Measurements from ENCODE around the gene MAPK9.

Gene MAPK9

GRCh38 chr5:180274695-180275094 lies 17.2 kb downstream of the MAPK9 start:
- Histone ChIP-seq H3K36me3 (ENCODE audit: control insufficient read depth, insufficient read depth, low read length) (peaks cover 76% of the 10 kb centered on the region), H3K4me1 (ENCODE audit: control insufficient read depth, insufficient read depth, low read length) (no peaks in the 10 kb centered on the region), H3K9me3 (ENCODE audit: control insufficient read depth, insufficient read depth, low read depth, low read length) (peaks cover 49% of the 10 kb centered on the region), H3K27ac (ENCODE audit: low read depth, low read length) (no peak overlapping the region), H3K9ac (ENCODE audit: low read length) (no peak overlapping the region), H3K27me3 (ENCODE audit: control insufficient read depth, insufficient read depth, low read length) (no peaks in the 10 kb centered on the region), H3K4me3 (ENCODE audit: low read depth, low read length) (no peak overlapping the region)

GRCh38 chr5:180271221-180271620 lies 20.7 kb downstream of the MAPK9 start:
- Histone ChIP-seq H3K36me3 (ENCODE audit: control insufficient read depth, insufficient read depth, low read length) (peaks cover 78% of the 10 kb centered on the region), H3K4me3 (ENCODE audit: low read depth, low read length) (no peak overlapping the region), H3K4me1 (ENCODE audit: control insufficient read depth, insufficient read depth, low read length) (no peaks in the 10 kb centered on the region), H3K9ac (ENCODE audit: low read length) (no peak overlapping the region), H3K27ac (ENCODE audit: low read depth, low read length) (no peak overlapping the region), H3K27me3 (ENCODE audit: control insufficient read depth, insufficient read depth, low read length) (no peaks in the 10 kb centered on the region), H3K9me3 (ENCODE audit: control insufficient read depth, insufficient read depth, low read depth, low read length) (peaks cover 50% of the 10 kb centered on the region)

- H3K27ac ChIP-seq (ENCODE audit: low read depth, low read length), result no peak overlapping the region
- no peak overlapping the region for H3K4me3 ChIP-seq (ENCODE audit: low read depth, low read length)
- H3K4me1 ChIP-seq (ENCODE audit: control insufficient read depth, insufficient read depth, low read length), result no peaks in the 10 kb centered on the region
- H3K9ac ChIP-seq (ENCODE audit: low read length), result no peak overlapping the region
- no peaks in the 10 kb centered on the region for H3K27me3 ChIP-seq (ENCODE audit: control insufficient read depth, insufficient read depth, low read length)
- peaks cover 91% of the 10 kb centered on the region for H3K9me3 ChIP-seq (ENCODE audit: control insufficient read depth, insufficient read depth, low read depth, low read length)
- peaks cover 87% of the 10 kb centered on the region for H3K36me3 ChIP-seq (ENCODE audit: control insufficient read depth, insufficient read depth, low read length)
These were observed 32.6 kb downstream of the MAPK9 start for GRCh38 chr5:180259260-180259611.

- Histone ChIP-seq H3K9ac (ENCODE audit: low read length) (no peak overlapping the region), H3K4me3 (ENCODE audit: low read depth, low read length) (no peak overlapping the region), H3K27ac (ENCODE audit: low read depth, low read length) (no peak overlapping the region), H3K27me3 (ENCODE audit: control insufficient read depth, insufficient read depth, low read length) (no peaks in the 10 kb centered on the region), H3K9me3 (ENCODE audit: control insufficient read depth, insufficient read depth, low read depth, low read length) (peaks cover 86% of the 10 kb centered on the region), H3K4me1 (ENCODE audit: control insufficient read depth, insufficient read depth, low read length) (no peaks in the 10 kb centered on the region), H3K36me3 (ENCODE audit: control insufficient read depth, insufficient read depth, low read length) (peaks cover 88% of the 10 kb centered on the region)
These were observed 38.7 kb downstream of the MAPK9 start for GRCh38 chr5:180253036-180253824.

- Histone ChIP-seq H3K27me3 (ENCODE audit: control insufficient read depth, insufficient read depth, low read length) (no peaks in the 10 kb centered on the region), H3K9me3 (ENCODE audit: control insufficient read depth, insufficient read depth, low read depth, low read length) (peaks cover 74% of the 10 kb centered on the region), H3K4me1 (ENCODE audit: control insufficient read depth, insufficient read depth, low read length) (no peaks in the 10 kb centered on the region), H3K27ac (ENCODE audit: low read depth, low read length) (no peak overlapping the region), H3K36me3 (ENCODE audit: control insufficient read depth, insufficient read depth, low read length) (peaks cover 88% of the 10 kb centered on the region), H3K4me3 (ENCODE audit: low read depth, low read length) (no peak overlapping the region), H3K9ac (ENCODE audit: low read length) (no peak overlapping the region)
These were observed 40.0 kb downstream of the MAPK9 start for GRCh38 chr5:180251887-180252286.

- peaks cover 88% of the 10 kb centered on the region for H3K36me3 ChIP-seq (ENCODE audit: control insufficient read depth, insufficient read depth, low read length)
- no peak overlapping the region for H3K4me3 ChIP-seq (ENCODE audit: low read depth, low read length)
- no peaks in the 10 kb centered on the region for H3K27me3 ChIP-seq (ENCODE audit: control insufficient read depth, insufficient read depth, low read length)
- no peak overlapping the region for H3K27ac ChIP-seq (ENCODE audit: low read depth, low read length)
- no peak overlapping the region for H3K9ac ChIP-seq (ENCODE audit: low read length)
- H3K9me3 ChIP-seq (ENCODE audit: control insufficient read depth, insufficient read depth, low read depth, low read length), result peaks cover 67% of the 10 kb centered on the region
- H3K4me1 ChIP-seq (ENCODE audit: control insufficient read depth, insufficient read depth, low read length), result no peaks in the 10 kb centered on the region
These were observed 40.7 kb downstream of the MAPK9 start for GRCh38 chr5:180251141-180251540.

- Histone ChIP-seq H3K4me1 (ENCODE audit: control insufficient read depth, insufficient read depth, low read length) (no peaks in the 10 kb centered on the region), H3K9me3 (ENCODE audit: control insufficient read depth, insufficient read depth, low read depth, low read length) (peaks cover 60% of the 10 kb centered on the region), H3K27me3 (ENCODE audit: control insufficient read depth, insufficient read depth, low read length) (no peaks in the 10 kb centered on the region), H3K4me3 (ENCODE audit: low read depth, low read length) (no peak overlapping the region), H3K9ac (ENCODE audit: low read length) (no peak overlapping the region), H3K27ac (ENCODE audit: low read depth, low read length) (no peak overlapping the region), H3K36me3 (ENCODE audit: control insufficient read depth, insufficient read depth, low read length) (peaks cover 82% of the 10 kb centered on the region)
These were observed 41.6 kb downstream of the MAPK9 start for GRCh38 chr5:180250329-180250728.

GRCh38 chr5:180241600-180241999 lies 50.3 kb downstream of the MAPK9 start:
- Histone ChIP-seq H3K27ac (ENCODE audit: low read depth, low read length) (no peak overlapping the region), H3K4me1 (ENCODE audit: control insufficient read depth, insufficient read depth, low read length) (no peaks in the 10 kb centered on the region), H3K27me3 (ENCODE audit: control insufficient read depth, insufficient read depth, low read length) (no peaks in the 10 kb centered on the region), H3K9ac (ENCODE audit: low read length) (no peak overlapping the region), H3K4me3 (ENCODE audit: low read depth, low read length) (no peak overlapping the region), H3K36me3 (ENCODE audit: control insufficient read depth, insufficient read depth, low read length) (peaks cover 69% of the 10 kb centered on the region), H3K9me3 (ENCODE audit: control insufficient read depth, insufficient read depth, low read depth, low read length) (no peaks in the 10 kb centered on the region)

- no peaks in the 10 kb centered on the region for H3K4me1 ChIP-seq (ENCODE audit: control insufficient read depth, insufficient read depth, low read length)
- H3K36me3 ChIP-seq (ENCODE audit: control insufficient read depth, insufficient read depth, low read length), result peaks cover 86% of the 10 kb centered on the region
- H3K27me3 ChIP-seq (ENCODE audit: control insufficient read depth, insufficient read depth, low read length), result no peaks in the 10 kb centered on the region
- H3K4me3 ChIP-seq (ENCODE audit: low read depth, low read length), result no peak overlapping the region
- H3K9me3 ChIP-seq (ENCODE audit: control insufficient read depth, insufficient read depth, low read depth, low read length), result no peaks in the 10 kb centered on the region
- H3K9ac ChIP-seq (ENCODE audit: low read length), result no peak overlapping the region
- H3K27ac ChIP-seq (ENCODE audit: low read depth, low read length), result no peak overlapping the region
These were observed 53.3 kb downstream of the MAPK9 start for GRCh38 chr5:180238631-180239030.

GRCh38 chr5:180235846-180236245 lies 56.0 kb downstream of the MAPK9 start:
- Histone ChIP-seq H3K27me3 (ENCODE audit: control insufficient read depth, insufficient read depth, low read length) (no peaks in the 10 kb centered on the region), H3K4me1 (ENCODE audit: control insufficient read depth, insufficient read depth, low read length) (no peaks in the 10 kb centered on the region), H3K4me3 (ENCODE audit: low read depth, low read length) (no peak overlapping the region), H3K36me3 (ENCODE audit: control insufficient read depth, insufficient read depth, low read length) (peaks cover 79% of the 10 kb centered on the region), H3K27ac (ENCODE audit: low read depth, low read length) (no peak overlapping the region), H3K9ac (ENCODE audit: low read length) (no peak overlapping the region), H3K9me3 (ENCODE audit: control insufficient read depth, insufficient read depth, low read depth, low read length) (no peaks in the 10 kb centered on the region)

- no peak overlapping the region for H3K9ac ChIP-seq (ENCODE audit: low read length)
- H3K36me3 ChIP-seq (ENCODE audit: control insufficient read depth, insufficient read depth, low read length), result peaks cover 71% of the 10 kb centered on the region
- no peak overlapping the region for H3K27ac ChIP-seq (ENCODE audit: low read depth, low read length)
- H3K9me3 ChIP-seq (ENCODE audit: control insufficient read depth, insufficient read depth, low read depth, low read length), result no peaks in the 10 kb centered on the region
- no peak overlapping the region for H3K4me3 ChIP-seq (ENCODE audit: low read depth, low read length)
- H3K4me1 ChIP-seq (ENCODE audit: control insufficient read depth, insufficient read depth, low read length), result no peaks in the 10 kb centered on the region
- no peaks in the 10 kb centered on the region for H3K27me3 ChIP-seq (ENCODE audit: control insufficient read depth, insufficient read depth, low read length)
These were observed 56.8 kb downstream of the MAPK9 start for GRCh38 chr5:180235077-180235476.
